DLD1 (cell line): ENCODE measurements around the gene FEZ2.

Source experiments
- in situ Hi-C: cut with HindIII; loops from 2 replicates; pipeline ENCODE4 v1.10.0; 2017; ENCODE audit warnings: low sequenced_read_pairs

FEZ2 gene

GRCh38 chr2:36562973-36563532, 34.9 kb downstream of the FEZ2 start:
- in situ Hi-C loops = no loop called here

- in situ Hi-C loops = no loop called here
Observed at GRCh38 chr2:36562240-36562639, 35.7 kb downstream of the FEZ2 start.

GRCh38 chr2:36561237-36561944, 36.6 kb downstream of the FEZ2 start:
- in situ Hi-C loops = no loop called here

GRCh38 chr2:36560726-36561125, 37.2 kb downstream of the FEZ2 start:
- in situ Hi-C loops = no loop called here

GRCh38 chr2:36559221-36559942, 38.6 kb downstream of the FEZ2 start:
- in situ Hi-C loops = no loop called here

- in situ Hi-C loops = no loop called here
Observed at GRCh38 chr2:36556842-36557241, 41.1 kb downstream of the FEZ2 start.

GRCh38 chr2:36555789-36556188, 42.2 kb downstream of the FEZ2 start:
- in situ Hi-C loops = no loop called here

GRCh38 chr2:36554531-36554930, 43.4 kb downstream of the FEZ2 start:
- in situ Hi-C loops = no loop called here

- in situ Hi-C loops = no loop called here
Observed at GRCh38 chr2:36553683-36554082, 44.3 kb downstream of the FEZ2 start.

- in situ Hi-C loops = no loop called here
Observed at GRCh38 chr2:36550006-36550405, 48.0 kb downstream of the FEZ2 start.

GRCh38 chr2:36549165-36549574, 48.8 kb downstream of the FEZ2 start:
- in situ Hi-C loops = no loop called here

GRCh38 chr2:36547906-36548305, 50.1 kb downstream of the FEZ2 start:
- in situ Hi-C loops = no loop called here

GRCh38 chr2:36545871-36546416, 52.0 kb downstream of the FEZ2 start:
- in situ Hi-C loops = no loop called here

- in situ Hi-C loops = no loop called here
Observed at GRCh38 chr2:36544638-36545338, 53.2 kb downstream of the FEZ2 start.

GRCh38 chr2:36541891-36542595, 55.9 kb downstream of the FEZ2 start:
- in situ Hi-C loops = no loop called here

- in situ Hi-C loops = no loop called here
Observed at GRCh38 chr2:36540986-36541754, 56.8 kb downstream of the FEZ2 start.

- in situ Hi-C loops = no loop called here
Observed at GRCh38 chr2:36539631-36540030, 58.3 kb downstream of the FEZ2 start.

- in situ Hi-C loops = no loop called here
Observed at GRCh38 chr2:36538335-36538734, 59.6 kb downstream of the FEZ2 start.

- in situ Hi-C loops = no loop called here
Observed at GRCh38 chr2:36536776-36537175, 61.2 kb downstream of the FEZ2 start.

GRCh38 chr2:36535099-36535498, 62.9 kb downstream of the FEZ2 start:
- in situ Hi-C loops = no loop called here
